Measurements from ENCODE around the gene OGG1. TPM values are rescaled to one million over a fixed set of nuclear protein-coding genes. Genes with fewer than 3 reads are reported as not detected.

Gene OGG1
- total and polyA plus RNA-seq, 9 of the 15 experiments (the other 6 are each of a cell fraction or from before 2014, with no cell fraction given): 6.6 to 33.0 (median 24.4) TPM

GRCh38 chr3:9795207-9795606, 45.5 kb downstream of the OGG1 start:
- peaks cover 83% of the 10 kb centered on the region for H3K36me3 ChIP-seq (ENCODE audit: control insufficient read depth, insufficient read depth, low read length)
- H3K4me3 ChIP-seq: no peak overlapping the region
- 89% methylated on average over 5 of the region's 5 CpGs for WGBS (ENCODE audit: insufficient coverage, low coverage, missing lambda C conversion rate)
- FAIRE-seq (no peak), DNase-seq (ENCODE audit: extremely low read depth in 1 of 4, low spot score in 3 of 4) (no peak), ATAC-seq (no peak)
- H2AFZ ChIP-seq (ENCODE audit: low read depth, low read length): no peak overlapping the region
- peaks cover 3% of the 10 kb centered on the region for H3K9me1 ChIP-seq (ENCODE audit: control insufficient read depth, insufficient read depth, low read length)
- H3K79me2 ChIP-seq (ENCODE audit: control insufficient read depth, insufficient read depth, low read length): peaks cover 68% of the 10 kb centered on the region
- H3K27me3 ChIP-seq (ENCODE audit: control insufficient read depth in 2 of 2, insufficient read depth in 2 of 2, low read length in 2 of 2): no peaks in the 10 kb centered on the region
- no peaks in the 10 kb centered on the region for H3K9me3 ChIP-seq (replicated peaks; ENCODE audit: control insufficient read depth, insufficient read depth, low read depth, low read length)
- H4K20me1 ChIP-seq (replicated peaks; ENCODE audit: control insufficient read depth, insufficient read depth, low read length): peaks cover 3% of the 10 kb centered on the region; the same call in 1 of the 2 replicates
- CTCF ChIA-PET (ENCODE audit: low intra/inter-chr PET ratio): no interaction called here
- H3K9ac ChIP-seq (ENCODE audit: insufficient read depth in 1 of 2, low read depth in 2 of 2, low read length in 2 of 2): no peak overlapping the region
- POLR2A ChIA-PET: interaction anchor here (1.4 to 2.4 kb wide), 2 partner anchors 10 to 13 kb away, joined by 7 to 10 read pairs; no protein-coding TSS in a partner anchor
- intact Hi-C loops (cut with micrococcal nuclease): loop anchor here (10.0 kb wide), 1 partner anchor 290 kb away; no protein-coding TSS in a partner anchor
- TF ChIP-seq SMAD4 (CRISPR knock-in tag; conservative IDR thresholded peaks at IDR 0.05) (no peak), POLR2A (conservative IDR thresholded peaks at IDR 0.05) (peak; percentile 15), DEAF1 (CRISPR knock-in tag; IDR thresholded peaks at IDR 0.05) (no peak)
- H3K27ac ChIP-seq (ENCODE audit: extremely low read depth, low read depth, low read length): 0 out of 3 replicates have a peak overlapping the region, but pooled peaks have one; percentile 3
- no TSS peak for BruUV-seq (replicated peaks)
- H3K4me2 ChIP-seq (ENCODE audit: insufficient read depth, low read length): no peak overlapping the region
- H3K4me1 ChIP-seq (replicated peaks in 1 of 2; ENCODE audit: control insufficient read depth in 2 of 2, insufficient read depth in 2 of 2, low read length in 2 of 2): peaks cover 8 to 11% of the 10 kb centered on the region in 2 experiments; a peak in 4 of 5 replicates
- in situ Hi-C loops (cut with MboI): no loop called here
